Measurements from ENCODE around the gene NXN. TPM values are rescaled to one million over a fixed set of nuclear protein-coding genes. Genes with fewer than 3 reads are reported as not detected.

NXN gene
- polyA plus RNA-seq, 1 experiment, result 118 TPM

DNA sequence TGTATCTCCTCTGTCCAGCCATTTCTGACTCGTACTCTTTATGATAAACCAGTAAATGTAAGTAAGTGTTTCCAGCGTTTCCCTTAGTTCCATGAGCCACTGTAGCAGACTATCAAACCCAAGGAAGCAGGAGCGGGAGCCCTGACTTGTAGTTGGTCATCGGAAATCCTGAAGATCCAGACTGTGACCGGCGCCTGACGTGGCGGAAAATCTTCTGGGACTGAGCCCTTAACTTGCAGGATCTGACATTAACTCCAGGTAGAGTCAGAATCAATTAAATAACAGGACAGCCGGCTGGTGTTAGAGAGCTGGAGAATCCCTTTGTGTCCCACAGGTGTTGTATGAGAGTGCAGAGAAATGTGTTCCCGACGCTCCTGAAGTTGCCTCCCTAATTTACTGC lies 201.5 kb downstream of the NXN start:
- TF ChIP-seq, protein P1, sequence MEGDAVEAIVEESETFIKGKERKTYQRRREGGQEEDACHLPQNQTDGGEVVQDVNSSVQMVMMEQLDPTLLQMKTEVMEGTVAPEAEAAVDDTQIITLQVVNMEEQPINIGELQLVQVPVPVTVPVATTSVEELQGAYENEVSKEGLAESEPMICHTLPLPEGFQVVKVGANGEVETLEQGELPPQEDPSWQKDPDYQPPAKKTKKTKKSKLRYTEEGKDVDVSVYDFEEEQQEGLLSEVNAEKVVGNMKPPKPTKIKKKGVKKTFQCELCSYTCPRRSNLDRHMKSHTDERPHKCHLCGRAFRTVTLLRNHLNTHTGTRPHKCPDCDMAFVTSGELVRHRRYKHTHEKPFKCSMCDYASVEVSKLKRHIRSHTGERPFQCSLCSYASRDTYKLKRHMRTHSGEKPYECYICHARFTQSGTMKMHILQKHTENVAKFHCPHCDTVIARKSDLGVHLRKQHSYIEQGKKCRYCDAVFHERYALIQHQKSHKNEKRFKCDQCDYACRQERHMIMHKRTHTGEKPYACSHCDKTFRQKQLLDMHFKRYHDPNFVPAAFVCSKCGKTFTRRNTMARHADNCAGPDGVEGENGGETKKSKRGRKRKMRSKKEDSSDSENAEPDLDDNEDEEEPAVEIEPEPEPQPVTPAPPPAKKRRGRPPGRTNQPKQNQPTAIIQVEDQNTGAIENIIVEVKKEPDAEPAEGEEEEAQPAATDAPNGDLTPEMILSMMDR (IDR thresholded peaks at IDR 0.05; ENCODE audit: low read depth, low read length), result no peak
- Histone ChIP-seq H3K27me3 (ENCODE audit: control insufficient read depth, insufficient read depth, low read length) (no peaks in the 10 kb centered on the region), H3K9me3 (ENCODE audit: control insufficient read depth, insufficient read depth, low read length) (no peaks in the 10 kb centered on the region; the same call in 1 of the 2 replicates), H3K27ac (ENCODE audit: low read depth, low read length) (no peak overlapping the region), H3K4me3 (ENCODE audit: low read depth, low read length) (no peak overlapping the region)
- ChIA-PET CTCF (interaction anchor here (1.0 kb wide), 2 partner anchors 203 kb away, joined by 3 to 4 read pairs; no protein-coding TSS in a partner anchor), POLR2A (no interaction called here)
- no peak for DNase-seq (ENCODE audit: low read depth, low spot score)

- Histone ChIP-seq H3K27ac (ENCODE audit: low read depth, low read length) (no peak overlapping the region), H3K4me3 (ENCODE audit: low read depth, low read length) (no peak overlapping the region), H3K27me3 (ENCODE audit: control insufficient read depth, insufficient read depth, low read length) (no peaks in the 10 kb centered on the region), H3K9me3 (ENCODE audit: control insufficient read depth, insufficient read depth, low read length) (no peaks in the 10 kb centered on the region)
- TF ChIP-seq, protein P1 (IDR thresholded peaks at IDR 0.05; ENCODE audit: low read depth, low read length), result no peak
- POLR2A ChIA-PET, result no interaction called here
- CTCF ChIA-PET, result interaction anchor here (0.9 kb wide), 1 partner anchor 225 kb away, joined by 5 read pairs; no protein-coding TSS in a partner anchor
- DNase-seq (ENCODE audit: low read depth, low spot score), result no peak
These were observed 205.3 kb downstream of the NXN start for GRCh38 chr17:774313-774584.

DNA sequence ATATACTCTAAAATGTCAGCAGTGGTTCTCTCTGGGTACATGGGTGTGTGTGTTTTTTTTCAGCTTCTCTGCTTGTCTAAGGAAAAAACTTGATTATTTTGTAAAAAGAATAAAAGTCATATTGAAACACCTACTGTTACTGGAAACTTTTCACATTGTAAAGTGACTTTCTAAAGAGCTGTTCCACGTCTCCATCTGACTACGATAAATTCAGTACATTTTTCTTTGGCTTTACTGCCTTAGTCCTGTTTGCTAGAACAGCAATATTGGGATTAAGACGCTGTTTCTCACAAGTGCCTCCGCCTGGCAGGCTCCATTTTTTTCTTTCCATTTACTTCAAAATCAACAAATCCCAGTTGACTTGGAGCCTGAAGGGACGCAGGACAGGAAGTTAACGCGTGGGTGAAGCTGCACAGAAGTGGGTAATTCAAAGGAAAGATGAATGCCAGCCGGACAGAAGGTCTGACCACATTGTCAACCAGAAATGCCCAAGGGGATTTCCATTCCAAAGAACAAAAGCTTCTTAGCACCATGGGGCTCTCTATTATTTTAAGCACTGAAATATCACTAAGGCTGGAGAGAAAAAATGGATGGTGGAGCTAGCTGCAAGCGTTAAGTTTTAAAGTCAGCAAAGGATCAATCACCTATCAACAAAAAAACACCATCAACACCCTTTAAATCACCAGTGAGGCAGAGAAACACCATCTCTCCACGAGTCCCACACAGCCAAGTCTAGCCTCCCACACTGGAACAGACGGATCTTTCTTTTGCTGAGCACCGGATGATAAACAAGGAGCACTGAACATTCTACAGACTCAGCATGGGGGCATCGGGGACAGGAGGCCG lies 205.9 kb downstream of the NXN start:
- ChIA-PET CTCF (interaction anchor here (0.6 to 0.9 kb wide), 2 partner anchors 137 to 225 kb away, joined by 3 to 5 read pairs; no protein-coding TSS in a partner anchor), POLR2A (no interaction called here)
- Histone ChIP-seq H3K27me3 (ENCODE audit: control insufficient read depth, insufficient read depth, low read length) (no peaks in the 10 kb centered on the region), H3K27ac (ENCODE audit: low read depth, low read length) (no peak overlapping the region), H3K9me3 (ENCODE audit: control insufficient read depth, insufficient read depth, low read length) (no peaks in the 10 kb centered on the region), H3K4me3 (ENCODE audit: low read depth, low read length) (no peak overlapping the region)
- DNase-seq (ENCODE audit: low read depth, low spot score), result no peak
- TF ChIP-seq, protein P1 (IDR thresholded peaks at IDR 0.05; ENCODE audit: low read depth, low read length), result no peak

DNA sequence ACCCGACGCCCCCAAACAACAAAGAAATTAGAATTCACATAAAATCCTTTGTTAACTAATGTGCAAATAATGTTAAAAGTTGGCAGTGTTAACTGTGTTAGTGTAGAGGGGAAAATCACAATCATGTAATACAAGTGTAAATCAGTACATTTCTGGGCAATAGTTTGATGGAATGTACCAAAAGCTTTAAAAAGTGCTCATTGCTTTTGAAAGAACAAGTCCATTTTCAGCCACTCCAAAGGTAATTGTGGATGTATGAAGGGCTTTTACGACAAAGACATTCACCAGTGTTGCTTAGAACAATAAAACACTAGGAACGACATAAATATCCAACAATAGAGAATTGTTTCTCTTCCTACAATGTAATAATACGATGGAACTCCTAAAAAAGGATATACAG lies 206.6 kb downstream of the NXN start:
- DNase-seq (ENCODE audit: low read depth, low spot score), result no peak
- H3K9me3 ChIP-seq (ENCODE audit: control insufficient read depth, insufficient read depth, low read length), result no peaks in the 10 kb centered on the region
- H3K27ac ChIP-seq (ENCODE audit: low read depth, low read length), result no peak overlapping the region
- POLR2A ChIA-PET, result no interaction called here
- TF ChIP-seq, protein P1 (IDR thresholded peaks at IDR 0.05; ENCODE audit: low read depth, low read length), result no peak
- H3K4me3 ChIP-seq (ENCODE audit: low read depth, low read length), result no peak overlapping the region
- no peaks in the 10 kb centered on the region for H3K27me3 ChIP-seq (ENCODE audit: control insufficient read depth, insufficient read depth, low read length)
- CTCF ChIA-PET, result interaction anchor here (0.6 kb wide), 1 partner anchor 138 kb away, joined by 3 read pairs; no protein-coding TSS in a partner anchor

GRCh38 chr17:767076-767475 lies 212.5 kb downstream of the NXN start:
- CTCF ChIA-PET, result no interaction called here
- TF ChIP-seq, protein P1 (IDR thresholded peaks at IDR 0.05; ENCODE audit: low read depth, low read length), result no peak
- no peak overlapping the region for H3K27ac ChIP-seq (ENCODE audit: low read depth, low read length)
- POLR2A ChIA-PET, result no interaction called here
- no peak overlapping the region for H3K4me3 ChIP-seq (ENCODE audit: low read depth, low read length)
- DNase-seq (ENCODE audit: low read depth, low spot score), result no peak
- no peaks in the 10 kb centered on the region for H3K9me3 ChIP-seq (ENCODE audit: control insufficient read depth, insufficient read depth, low read length)
- H3K27me3 ChIP-seq (ENCODE audit: control insufficient read depth, insufficient read depth, low read length), result no peaks in the 10 kb centered on the region
